RWPE1 (cell line): ENCODE measurements around the gene NT5C3B.

ENCODE experiments used
- CTCF ChIA-PET: fragments of 350-600 bp; sonication (Branson Sonifier 250); formaldehyde crosslinking; extraction: SDS; loops from one replicate; lab custom pipeline; 2021; lab: Yijun Ruan, JAX
- POLR2A ChIA-PET: fragments of 400-600 bp; formaldehyde crosslinking; extraction: SDS; loops from one replicate; lab custom pipeline; 2020; ENCODE audit warnings: antibody characterized with exemption; ENCODE audit not compliant: low non-redundant PET; lab: Yijun Ruan, JAX
- DNase-seq: peaks from one replicate; pipeline ENCODE4 v3.0.0; 2012; ENCODE audit warnings: low spot score
- H3K27ac ChIP-seq: fragments of 450-650 bp; 2 replicates; pipeline ENCODE4 v1.5.1; 2017
- TF ChIP-seq, protein P1 (sequence below): fragments of 450-650 bp; conservative IDR thresholded peaks from 2 replicates; pipeline ENCODE4 v1.5.1; 2017; ENCODE audit warnings: low read depth, mild to moderate bottlenecking

NT5C3B gene

DNA sequence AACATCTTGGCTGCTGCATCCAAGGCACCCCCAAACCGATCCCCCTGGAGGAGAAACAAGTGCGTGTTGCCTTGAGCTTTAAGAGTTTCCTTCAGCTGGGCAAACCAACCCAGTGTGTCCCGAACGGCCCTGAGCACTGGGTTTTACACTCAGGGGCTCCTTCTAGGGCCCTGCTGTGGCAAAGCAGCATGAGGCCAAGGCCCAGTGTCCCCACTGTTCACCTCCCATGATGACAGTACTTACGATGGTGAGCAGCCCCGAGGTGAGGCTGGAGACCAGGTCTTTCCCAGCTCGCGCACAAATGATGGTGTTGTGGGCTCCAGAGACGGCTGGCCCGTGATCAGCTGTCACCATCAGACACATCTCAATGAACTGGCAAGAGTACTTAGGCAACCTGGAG lies 35.8 kb upstream of the NT5C3B start:
- TF ChIP-seq, protein P1, sequence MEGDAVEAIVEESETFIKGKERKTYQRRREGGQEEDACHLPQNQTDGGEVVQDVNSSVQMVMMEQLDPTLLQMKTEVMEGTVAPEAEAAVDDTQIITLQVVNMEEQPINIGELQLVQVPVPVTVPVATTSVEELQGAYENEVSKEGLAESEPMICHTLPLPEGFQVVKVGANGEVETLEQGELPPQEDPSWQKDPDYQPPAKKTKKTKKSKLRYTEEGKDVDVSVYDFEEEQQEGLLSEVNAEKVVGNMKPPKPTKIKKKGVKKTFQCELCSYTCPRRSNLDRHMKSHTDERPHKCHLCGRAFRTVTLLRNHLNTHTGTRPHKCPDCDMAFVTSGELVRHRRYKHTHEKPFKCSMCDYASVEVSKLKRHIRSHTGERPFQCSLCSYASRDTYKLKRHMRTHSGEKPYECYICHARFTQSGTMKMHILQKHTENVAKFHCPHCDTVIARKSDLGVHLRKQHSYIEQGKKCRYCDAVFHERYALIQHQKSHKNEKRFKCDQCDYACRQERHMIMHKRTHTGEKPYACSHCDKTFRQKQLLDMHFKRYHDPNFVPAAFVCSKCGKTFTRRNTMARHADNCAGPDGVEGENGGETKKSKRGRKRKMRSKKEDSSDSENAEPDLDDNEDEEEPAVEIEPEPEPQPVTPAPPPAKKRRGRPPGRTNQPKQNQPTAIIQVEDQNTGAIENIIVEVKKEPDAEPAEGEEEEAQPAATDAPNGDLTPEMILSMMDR, result no peak
- ChIA-PET POLR2A (no interaction called here), CTCF (interaction anchor here (0.6 to 0.7 kb wide), 2 partner anchors 61 to 229 kb away, joined by 3 to 4 read pairs; no protein-coding TSS in a partner anchor)
- H3K27ac ChIP-seq, result peak overlapping the region; percentile 10; the same call in 1 of the 2 replicates
- DNase-seq, result no peak

DNA sequence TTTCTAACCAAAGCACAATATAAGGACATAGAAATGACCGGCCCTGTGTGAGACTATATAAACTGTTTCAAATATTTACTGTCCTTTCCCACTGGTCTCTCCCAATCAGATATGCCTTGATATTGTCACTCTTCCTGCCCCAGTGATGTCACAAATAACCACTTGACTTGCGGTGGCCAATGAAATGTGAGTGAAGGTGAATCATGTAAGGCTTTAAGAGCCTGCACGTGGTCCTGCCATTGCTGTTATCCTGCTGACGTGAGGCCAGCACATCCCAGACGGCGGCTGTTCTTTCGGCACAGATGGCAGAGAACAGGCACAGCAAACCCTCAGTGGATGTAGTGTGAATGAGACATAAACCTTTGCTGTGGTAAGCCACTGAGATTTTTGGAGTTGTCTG lies 34.6 kb upstream of the NT5C3B start:
- peak overlapping the region; percentile 62 for H3K27ac ChIP-seq
- POLR2A ChIA-PET, result no interaction called here
- CTCF ChIA-PET, result interaction anchor here (1.2 kb wide), 1 partner anchor 16 kb away, joined by 4 read pairs; no protein-coding TSS in a partner anchor
- DNase-seq, result no peak
- TF ChIP-seq, protein P1, result no peak

GRCh38 chr17:41870097-41870496 lies 34.1 kb upstream of the NT5C3B start:
- H3K27ac ChIP-seq, result peak overlapping the region; percentile 62
- no peak for DNase-seq
- ChIA-PET POLR2A (no interaction called here), CTCF (no interaction called here)
- TF ChIP-seq, protein P1, result no peak

DNA sequence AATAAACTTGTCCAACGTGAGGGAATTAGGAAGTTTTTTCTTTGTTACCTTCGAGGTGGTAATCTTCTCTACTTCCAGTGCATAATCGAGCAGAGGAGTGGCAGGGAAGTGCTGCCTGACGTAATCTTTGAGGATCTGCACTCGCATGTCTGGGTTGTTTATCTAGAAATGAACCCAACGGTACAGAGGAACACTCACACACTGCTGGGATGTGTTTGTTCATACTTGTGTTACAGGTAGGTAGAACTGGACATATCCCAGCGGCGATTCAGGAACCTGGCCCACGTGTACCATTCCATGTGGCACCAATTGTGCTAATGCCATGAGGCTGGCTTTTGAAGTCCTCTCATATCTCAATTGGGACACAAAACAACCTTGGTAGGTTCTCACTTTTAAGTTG lies 33.4 kb upstream of the NT5C3B start:
- DNase-seq, result no peak
- H3K27ac ChIP-seq, result peak overlapping the region; percentile 62
- CTCF ChIA-PET, result interaction anchor here (0.7 kb wide), 1 partner anchor 22 kb away, joined by 3 read pairs; no protein-coding TSS in a partner anchor
- TF ChIP-seq, protein P1, result no peak
- POLR2A ChIA-PET, result no interaction called here

DNA sequence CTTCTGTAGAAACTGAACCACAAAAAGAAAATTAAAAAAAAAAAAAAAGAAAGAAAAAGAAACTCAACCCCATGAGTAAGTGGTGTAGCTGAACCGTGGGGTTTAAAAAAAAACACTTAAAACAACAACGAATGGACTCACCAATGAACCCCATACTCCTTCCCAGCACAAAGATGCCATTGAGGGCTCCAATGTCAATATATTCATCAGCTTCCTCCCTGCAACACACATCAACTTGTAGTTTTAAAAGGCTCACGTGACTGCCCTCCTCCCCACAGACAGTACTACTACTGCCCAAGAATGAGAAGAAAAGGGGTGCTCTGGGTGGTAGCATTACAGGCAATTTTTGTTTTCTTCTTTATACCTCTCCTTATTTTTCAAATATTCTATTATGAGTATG lies 32.5 kb upstream of the NT5C3B start:
- CTCF ChIA-PET, result interaction anchor here (0.6 to 0.8 kb wide), 2 partner anchors 13 to 952 kb away, joined by 4 to 5 read pairs; no protein-coding TSS in a partner anchor
- TF ChIP-seq, protein P1, result no peak
- no peak overlapping the region for H3K27ac ChIP-seq
- no peak for DNase-seq
- POLR2A ChIA-PET, result no interaction called here

GRCh38 chr17:41865596-41865893 lies 29.5 kb upstream of the NT5C3B start:
- CTCF ChIA-PET, result no interaction called here
- POLR2A ChIA-PET, result interaction anchor here (0.6 kb wide), 1 partner anchor 71 kb away, joined by 4 read pairs; no protein-coding TSS in a partner anchor
- peak overlapping the region; percentile 85 for H3K27ac ChIP-seq
- DNase-seq, result no peak
- TF ChIP-seq, protein P1, result no peak
